MM.1S (cell line): Measurements from ENCODE around the gene BTBD9.

ENCODE experiments used
- DNase-seq: peaks from one replicate; pipeline ENCODE4 v3.0.0-alpha.2; 2015
- H2AFZ ChIP-seq: fragments of 300-600 bp; sonication (generic); 2 replicates; pipeline ENCODE4 v1.6.0; 2016; ENCODE audit warnings: antibody characterized with exemption, low read length
- H3F3A ChIP-seq: fragments of 300-600 bp; sonication (generic); 2 replicates; pipeline ENCODE4 v1.6.1; 2016; ENCODE audit warnings: mild to moderate bottlenecking, antibody characterized with exemption, low read length, moderate library complexity, mixed read lengths; ENCODE audit not compliant: insufficient read depth
- H3K27ac ChIP-seq: fragments of 300-600 bp; sonication (generic); 2 replicates; pipeline ENCODE4 v1.5.1; 2016; ENCODE audit warnings: mild to moderate bottlenecking, low read length
- H3K27me3 ChIP-seq: fragments of 300-600 bp; sonication (generic); replicated peaks from 2 replicates; pipeline ENCODE4 v1.6.0; 2016; ENCODE audit warnings: low read length; ENCODE audit not compliant: insufficient read depth
- H3K36me3 ChIP-seq: fragments of 300-600 bp; sonication (generic); replicated peaks from 2 replicates; pipeline ENCODE4 v1.6.1; 2016; ENCODE audit warnings: mild to moderate bottlenecking, low read length, mixed read lengths; ENCODE audit not compliant: insufficient read depth
- H3K4me1 ChIP-seq: fragments of 300-600 bp; sonication (generic); 2 replicates; pipeline ENCODE4 v1.6.1; 2016; ENCODE audit warnings: low read length, mixed read lengths
- H3K4me2 ChIP-seq: fragments of 300-600 bp; sonication (generic); 2 replicates; pipeline ENCODE4 v1.6.0; 2016; ENCODE audit warnings: low read depth, low read length
- H3K4me3 ChIP-seq: fragments of 300-600 bp; sonication (generic); 2 replicates; pipeline ENCODE4 v1.5.1; 2016; ENCODE audit warnings: low read length, mixed read lengths
- H3K79me2 ChIP-seq: fragments of 300-600 bp; sonication (generic); 2 replicates; pipeline ENCODE4 v1.6.1; 2016; ENCODE audit warnings: mixed run types, low read length, mixed read lengths
- H3K9ac ChIP-seq: fragments of 300-600 bp; sonication (generic); 2 replicates; pipeline ENCODE4 v1.6.1; 2016; ENCODE audit warnings: low read length, mixed read lengths
- H3K9me2 ChIP-seq: fragments of 300-600 bp; sonication (generic); replicated peaks from 2 replicates; pipeline ENCODE4 v1.6.1; 2016; ENCODE audit warnings: mild to moderate bottlenecking, low read length, mixed read lengths; ENCODE audit not compliant: insufficient read depth
- H3K9me3 ChIP-seq: fragments of 300-600 bp; sonication (generic); replicated peaks from 2 replicates; pipeline ENCODE4 v1.6.1; 2016; ENCODE audit warnings: mild to moderate bottlenecking, low read length, mixed read lengths; ENCODE audit not compliant: insufficient read depth
- H4K20me1 ChIP-seq: fragments of 300-600 bp; sonication (generic); 2 replicates; pipeline ENCODE4 v1.6.1; 2016; ENCODE audit warnings: mild to moderate bottlenecking, low read length, moderate library complexity, mixed read lengths; ENCODE audit not compliant: insufficient read depth
- CTCF ChIP-seq: fragments of 300-600 bp; sonication (generic); IDR thresholded peaks from 2 replicates; pipeline ENCODE4 v1.5.1; 2016; ENCODE audit warnings: antibody characterized with exemption, low read length, mixed read lengths
- EZH2 ChIP-seq: fragments of 300-600 bp; sonication (generic); optimal IDR thresholded peaks from 2 replicates; pipeline ENCODE3; 2017; ENCODE audit warnings: low read depth, mild to moderate bottlenecking, antibody characterized with exemption, low read length, mixed read lengths
- EZH2phosphoT487 ChIP-seq: fragments of 300-600 bp; sonication (generic); IDR thresholded peaks from 2 replicates; pipeline ENCODE4 v1.6.1; 2018; ENCODE audit warnings: antibody characterized with exemption, low read length

BTBD9 gene

GRCh38 chr6:38259736-38260135 is 380.0 kb downstream of the BTBD9 start:
- no peaks in the 10 kb centered on the region for H3K4me1 ChIP-seq

GRCh38 chr6:38248500-38249234 is 391.1 kb downstream of the BTBD9 start:
- no peak overlapping the region for H2AFZ ChIP-seq
- no peak overlapping the region for H3K4me3 ChIP-seq
- no peaks in the 10 kb centered on the region for H3K9me2 ChIP-seq
- no peak for TF ChIP-seq CTCF
- TF ChIP-seq EZH2, result no peak
- TF ChIP-seq EZH2phosphoT487, result no peak
- H3K27me3 ChIP-seq, result no peaks in the 10 kb centered on the region
- no peaks in the 10 kb centered on the region for H4K20me1 ChIP-seq
- H3K4me2 ChIP-seq, result no peak overlapping the region
- no peaks in the 10 kb centered on the region for H3K79me2 ChIP-seq
- no peaks in the 10 kb centered on the region for H3K4me1 ChIP-seq
- H3K9me3 ChIP-seq, result no peaks in the 10 kb centered on the region
- no peaks in the 10 kb centered on the region for H3F3A ChIP-seq
- no peaks in the 10 kb centered on the region for H3K36me3 ChIP-seq
- H3K9ac ChIP-seq, result no peak overlapping the region
- DNase-seq, result no peak
- H3K27ac ChIP-seq, result no peak overlapping the region

More at GRCh38 chr6:38259736-38260135, 380.0 kb downstream of the BTBD9 start:
- DNase-seq, result no peak
- no peaks in the 10 kb centered on the region for H3K36me3 ChIP-seq
- H2AFZ ChIP-seq, result no peak overlapping the region
- no peaks in the 10 kb centered on the region for H3K79me2 ChIP-seq
- no peaks in the 10 kb centered on the region for H3F3A ChIP-seq
- TF ChIP-seq EZH2, result no peak
- no peak for TF ChIP-seq CTCF
- no peak for TF ChIP-seq EZH2phosphoT487
- H4K20me1 ChIP-seq, result no peaks in the 10 kb centered on the region
- no peak overlapping the region for H3K4me3 ChIP-seq
- no peaks in the 10 kb centered on the region for H3K9me3 ChIP-seq
- H3K4me2 ChIP-seq, result no peak overlapping the region
- no peaks in the 10 kb centered on the region for H3K27me3 ChIP-seq
- no peak overlapping the region for H3K9ac ChIP-seq
- no peak overlapping the region for H3K27ac ChIP-seq
- no peaks in the 10 kb centered on the region for H3K9me2 ChIP-seq

- H3K27me3 ChIP-seq, result no peaks in the 10 kb centered on the region
Measured at GRCh38 chr6:38245295-38245694, 394.4 kb downstream of the BTBD9 start.

More at GRCh38 chr6:38245295-38245694, 394.4 kb downstream of the BTBD9 start:
- Histone ChIP-seq H3K4me3 (no peak overlapping the region), H3K9me2 (no peaks in the 10 kb centered on the region), H3F3A (no peaks in the 10 kb centered on the region), H4K20me1 (no peaks in the 10 kb centered on the region), H3K36me3 (no peaks in the 10 kb centered on the region), H3K9me3 (no peaks in the 10 kb centered on the region), H3K27ac (no peak overlapping the region), H2AFZ (no peak overlapping the region), H3K4me1 (no peaks in the 10 kb centered on the region), H3K4me2 (no peak overlapping the region), H3K9ac (no peak overlapping the region), H3K79me2 (no peaks in the 10 kb centered on the region)
- TF ChIP-seq EZH2phosphoT487, result no peak
- TF ChIP-seq CTCF, result no peak
- TF ChIP-seq EZH2, result no peak
- no peak for DNase-seq
